ENCODE results near the gene TFDP1.

DNA sequence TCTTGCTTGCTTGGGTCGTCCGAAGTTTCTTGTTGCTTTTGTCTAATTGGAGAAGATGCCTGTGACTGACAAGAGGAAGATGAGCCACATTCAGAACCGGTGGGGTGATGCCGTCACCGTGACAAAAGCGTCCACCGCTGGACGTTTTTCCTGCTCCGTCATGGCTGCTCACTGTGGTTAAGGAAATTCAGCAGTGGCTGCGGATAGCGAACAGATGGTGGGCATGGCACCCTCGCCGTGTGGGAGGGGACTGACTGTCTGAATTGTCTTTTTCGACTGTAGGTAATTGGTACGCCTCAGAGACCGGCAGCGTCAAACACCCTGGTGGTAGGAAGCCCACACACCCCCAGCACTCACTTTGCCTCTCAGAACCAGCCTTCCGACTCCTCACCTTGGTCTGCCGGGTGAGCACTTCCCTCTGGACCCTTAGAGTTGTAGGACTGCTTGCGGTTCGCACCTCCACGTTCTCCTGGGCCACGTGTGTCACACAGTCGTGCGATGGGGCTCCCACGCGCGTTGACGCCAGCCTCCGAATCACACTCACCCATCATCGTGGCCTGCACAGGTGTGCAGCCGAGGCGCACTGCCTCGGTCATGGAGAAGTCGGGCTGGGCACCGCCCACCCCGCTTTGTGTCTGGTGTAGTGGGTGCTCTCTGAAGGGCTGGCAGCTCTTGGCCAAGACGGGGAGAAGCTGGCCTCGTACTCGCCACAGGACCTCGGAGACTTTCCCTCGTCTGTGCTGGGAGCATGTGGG, 47.0 kb downstream of the TFDP1 start:
- TF ChIP-seq, protein P1, sequence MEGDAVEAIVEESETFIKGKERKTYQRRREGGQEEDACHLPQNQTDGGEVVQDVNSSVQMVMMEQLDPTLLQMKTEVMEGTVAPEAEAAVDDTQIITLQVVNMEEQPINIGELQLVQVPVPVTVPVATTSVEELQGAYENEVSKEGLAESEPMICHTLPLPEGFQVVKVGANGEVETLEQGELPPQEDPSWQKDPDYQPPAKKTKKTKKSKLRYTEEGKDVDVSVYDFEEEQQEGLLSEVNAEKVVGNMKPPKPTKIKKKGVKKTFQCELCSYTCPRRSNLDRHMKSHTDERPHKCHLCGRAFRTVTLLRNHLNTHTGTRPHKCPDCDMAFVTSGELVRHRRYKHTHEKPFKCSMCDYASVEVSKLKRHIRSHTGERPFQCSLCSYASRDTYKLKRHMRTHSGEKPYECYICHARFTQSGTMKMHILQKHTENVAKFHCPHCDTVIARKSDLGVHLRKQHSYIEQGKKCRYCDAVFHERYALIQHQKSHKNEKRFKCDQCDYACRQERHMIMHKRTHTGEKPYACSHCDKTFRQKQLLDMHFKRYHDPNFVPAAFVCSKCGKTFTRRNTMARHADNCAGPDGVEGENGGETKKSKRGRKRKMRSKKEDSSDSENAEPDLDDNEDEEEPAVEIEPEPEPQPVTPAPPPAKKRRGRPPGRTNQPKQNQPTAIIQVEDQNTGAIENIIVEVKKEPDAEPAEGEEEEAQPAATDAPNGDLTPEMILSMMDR (IDR thresholded peaks at IDR 0.05; ENCODE audit: insufficient read depth, low read length, poor library complexity, severe bottlenecking) = no peak
- TF ChIP-seq EZH2phosphoT487 (conservative IDR thresholded peaks at IDR 0.05; ENCODE audit: low read length) = no peak
